OCI-LY1 (cell line): ENCODE measurements around the gene PLCB4.

Experiments
- H2AFZ ChIP-seq: fragments of 200-600 bp; sonication (generic), shearing (Covaris generic); 2 replicates; pipeline ENCODE4 v1.6.0; 2014; ENCODE audit warnings: antibody characterized with exemption, mild to moderate bottlenecking, low read length
- H3F3A ChIP-seq: fragments of 200-600 bp; sonication (generic), shearing (Covaris generic); 2 replicates; pipeline ENCODE4 v1.6.0; 2014; ENCODE audit warnings: mild to moderate bottlenecking, antibody characterized with exemption, low read length, moderate library complexity; ENCODE audit not compliant: insufficient read depth
- H3K27ac ChIP-seq: fragments of 200-600 bp; sonication (generic); 2 replicates; pipeline ENCODE4 v1.5.1; 2014; ENCODE audit warnings: low read length, mixed run types, mild to moderate bottlenecking, low read depth; ENCODE audit not compliant: poor library complexity, severe bottlenecking
- H3K27me3 ChIP-seq: fragments of 200-600 bp; sonication (generic); 2 replicates; pipeline ENCODE4 v1.6.0; 2014; ENCODE audit warnings: antibody characterized with exemption, mild to moderate bottlenecking, low read length, moderate library complexity; ENCODE audit not compliant: insufficient read depth
- H3K36me3 ChIP-seq: fragments of 200-600 bp; sonication (generic); 2 replicates; pipeline ENCODE4 v1.6.1; 2014; ENCODE audit warnings: mild to moderate bottlenecking, antibody characterized with exemption, low read length, moderate library complexity, mixed read lengths; ENCODE audit not compliant: insufficient read depth
- H3K4me1 ChIP-seq: fragments of 200-600 bp; sonication (generic); 2 replicates; pipeline ENCODE4 v1.5.1; 2014; ENCODE audit warnings: mild to moderate bottlenecking, low read length, moderate library complexity; ENCODE audit not compliant: insufficient read depth, severe bottlenecking
- H3K4me2 ChIP-seq: fragments of 200-600 bp; sonication (generic), shearing (Covaris generic); 2 replicates; pipeline ENCODE4 v1.6.1; 2014; ENCODE audit warnings: low read length
- H3K4me3 ChIP-seq: fragments of 200-600 bp; sonication (generic); 2 replicates; pipeline ENCODE4 v1.5.1; 2014; ENCODE audit warnings: low read length, low read depth, mild to moderate bottlenecking, mixed read lengths; ENCODE audit not compliant: poor library complexity, severe bottlenecking
- H3K79me2 ChIP-seq: fragments of 200-600 bp; shearing (Covaris generic); 2 replicates; pipeline ENCODE4 v1.6.1; 2016; ENCODE audit warnings: mixed run types, low read length, mixed read lengths; ENCODE audit not compliant: insufficient read depth
- H3K9ac ChIP-seq: fragments of 200-600 bp; sonication (generic), shearing (Covaris generic); 2 replicates; pipeline ENCODE4 v1.6.1; 2014; ENCODE audit warnings: mild to moderate bottlenecking, low read length, mixed read lengths
- H3K9me2 ChIP-seq: fragments of 200-600 bp; sonication (generic), shearing (Covaris generic); 2 replicates; pipeline ENCODE4 v1.6.1; 2014; ENCODE audit warnings: low read depth, mild to moderate bottlenecking, low read length, mixed read lengths
- H3K9me3 ChIP-seq: fragments of 200-600 bp; shearing (Covaris generic); 2 replicates; pipeline ENCODE4 v1.6.1; 2014; ENCODE audit warnings: low read length, mixed read lengths
- H4K20me1 ChIP-seq: fragments of 200-600 bp; sonication (generic), shearing (Covaris generic); 2 replicates; pipeline ENCODE4 v1.6.0; 2016; ENCODE audit warnings: mild to moderate bottlenecking, low read length; ENCODE audit not compliant: insufficient read depth
- CTCF ChIP-seq: fragments of 200-600 bp; sonication (generic), shearing (Covaris generic); IDR thresholded peaks from 2 replicates; pipeline ENCODE4 v1.5.1; 2017; ENCODE audit warnings: mild to moderate bottlenecking, antibody characterized with exemption, low read length, moderate library complexity, mixed read lengths
- EZH2 ChIP-seq: fragments of 200-600 bp; sonication (generic), shearing (Covaris generic); IDR thresholded peaks from 2 replicates; pipeline ENCODE4 v1.8.0; 2017; ENCODE audit warnings: borderline replicate concordance, mixed run types, mild to moderate bottlenecking, antibody characterized with exemption, low read length, moderate library complexity, mixed read lengths

Gene PLCB4

GRCh38 chr20:9499126-9499899 is 430.4 kb downstream of the PLCB4 start:
- Histone ChIP-seq H3K9me2 (no peaks in the 10 kb centered on the region), H3K27ac (no peak overlapping the region), H3K27me3 (0 out of 2 replicates have a peak, but pooled peaks cover 4% of the 10 kb centered on the region), H4K20me1 (no peaks in the 10 kb centered on the region), H3K9ac (no peak overlapping the region), H2AFZ (no peak overlapping the region), H3K79me2 (no peaks in the 10 kb centered on the region), H3K9me3 (no peaks in the 10 kb centered on the region), H3K4me1 (no peaks in the 10 kb centered on the region), H3F3A (no peaks in the 10 kb centered on the region), H3K4me3 (no peak overlapping the region), H3K4me2 (no peak overlapping the region), H3K36me3 (no peaks in the 10 kb centered on the region)
- no peak for TF ChIP-seq EZH2
- TF ChIP-seq CTCF, result no peak

DNA sequence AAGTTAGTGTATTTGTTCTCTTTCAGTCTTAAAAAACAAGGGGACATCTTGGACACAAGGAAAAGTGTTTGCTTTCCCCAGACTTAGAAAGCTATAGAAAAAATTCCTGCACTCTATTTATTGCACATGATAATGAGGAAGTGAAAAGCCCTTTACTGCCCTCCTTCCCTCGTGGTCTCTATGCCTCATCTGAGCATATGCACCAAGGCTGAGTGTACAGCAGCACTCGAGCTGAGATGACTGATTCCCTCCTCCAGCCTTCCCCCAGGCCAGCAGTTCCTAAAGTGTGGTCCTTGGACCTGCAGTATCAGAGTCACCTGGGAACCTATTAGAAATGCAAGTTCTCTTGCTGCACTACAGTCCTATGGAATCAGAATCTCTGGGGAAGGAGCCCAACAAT is 431.2 kb downstream of the PLCB4 start:
- Histone ChIP-seq H3K4me2 (no peak overlapping the region), H3K4me3 (no peak overlapping the region), H3K9me2 (no peaks in the 10 kb centered on the region), H2AFZ (no peak overlapping the region), H4K20me1 (no peaks in the 10 kb centered on the region), H3K79me2 (no peaks in the 10 kb centered on the region), H3K27ac (no peak overlapping the region), H3K36me3 (no peaks in the 10 kb centered on the region), H3K9ac (no peak overlapping the region), H3K4me1 (no peaks in the 10 kb centered on the region), H3K27me3 (0 out of 2 replicates have a peak, but pooled peaks cover 4% of the 10 kb centered on the region), H3K9me3 (no peaks in the 10 kb centered on the region), H3F3A (no peaks in the 10 kb centered on the region)
- TF ChIP-seq EZH2, result no peak
- TF ChIP-seq CTCF, result no peak

DNA sequence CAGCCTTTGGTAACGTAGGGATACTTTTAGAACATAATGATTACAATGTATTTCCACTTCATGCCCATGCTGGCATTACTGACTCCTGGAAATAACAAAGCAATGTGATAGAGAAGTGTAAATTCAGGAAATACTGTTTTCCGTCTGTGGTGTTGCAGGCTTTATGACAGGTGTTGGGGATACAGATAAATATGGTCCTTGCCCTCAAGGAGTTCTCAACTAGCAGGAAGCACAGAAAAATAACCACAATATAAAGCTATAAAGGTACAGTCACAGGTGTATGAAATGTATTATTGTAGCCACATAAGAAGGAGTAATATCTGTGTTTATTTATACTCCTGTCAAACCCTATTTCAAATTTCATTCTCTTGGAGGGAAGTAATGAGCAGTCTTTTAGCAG is 432.6 kb downstream of the PLCB4 start:
- Histone ChIP-seq H3K36me3 (no peaks in the 10 kb centered on the region), H3K27ac (no peak overlapping the region), H3K4me3 (no peak overlapping the region), H3K9me2 (no peaks in the 10 kb centered on the region), H3K4me1 (no peaks in the 10 kb centered on the region), H3F3A (no peaks in the 10 kb centered on the region), H4K20me1 (no peaks in the 10 kb centered on the region), H3K4me2 (no peak overlapping the region), H3K9me3 (no peaks in the 10 kb centered on the region), H3K9ac (no peak overlapping the region), H3K27me3 (0 out of 2 replicates have a peak, but pooled peaks cover 4% of the 10 kb centered on the region), H3K79me2 (no peaks in the 10 kb centered on the region), H2AFZ (no peak overlapping the region)
- no peak for TF ChIP-seq EZH2
- TF ChIP-seq CTCF, result no peak
